Lung microvascular endothelial cell (primary cell): ENCODE results near the gene MARCHF9. TPM values are rescaled to one million over a fixed set of nuclear protein-coding genes. Genes with fewer than 3 reads are reported as not detected.
A peak's percentile ranks its signal among the peaks of the same experiment; 100 is the strongest.

ENCODE experiments used
- DNase-seq, 2 donors: peaks; one replicate each; pipeline versions ENCODE4 v3.0.0 to v3.0.0-alpha.2; 2010; ENCODE audit warnings: low read depth in 2 of 2
- total RNA-seq: library from RNA; depleted of rRNA; stranded (reverse); fragments of >200 nt; gene quantifications from 2 replicates; pipeline ENCODE4 v1.2.1, GENCODE V29; 2014

The MARCHF9 gene
- total RNA-seq, 1 donor from 2014 or later: 5.6 TPM

GRCh38 chr12:57753756-57754337, 1.1 kb upstream of the MARCHF9 start:
- DNase-seq: no peak

GRCh38 chr12:57755194-57755453, 221 bp downstream of the MARCHF9 start:
- DNase-seq: no peak

GRCh38 chr12:57755454-57756372, 810 bp downstream of the MARCHF9 start:
- no peak for DNase-seq

GRCh38 chr12:57756406-57757341, 1.8 kb downstream of the MARCHF9 start:
- peak; percentile 30 to 64 for DNase-seq

GRCh38 chr12:57757771-57758170, 2.9 kb downstream of the MARCHF9 start:
- DNase-seq: no peak

GRCh38 chr12:57758552-57759359, 3.9 kb downstream of the MARCHF9 start:
- no peak for DNase-seq

GRCh38 chr12:57759360-57759980, 4.6 kb downstream of the MARCHF9 start:
- peak; percentile 44 to 58 for DNase-seq

- no peak for DNase-seq
These were observed 5.6 kb downstream of the MARCHF9 start for GRCh38 chr12:57760347-57760982.

GRCh38 chr12:57761391-57761998, 6.6 kb downstream of the MARCHF9 start:
- no peak for DNase-seq

GRCh38 chr12:57762463-57762862, 7.6 kb downstream of the MARCHF9 start:
- DNase-seq: no peak

GRCh38 chr12:57763881-57764661, 9.2 kb downstream of the MARCHF9 start:
- no peak for DNase-seq

GRCh38 chr12:57764662-57765002, 9.7 kb downstream of the MARCHF9 start:
- no peak for DNase-seq

GRCh38 chr12:57765003-57765697, 10.2 kb downstream of the MARCHF9 start:
- peak in 1 of 2 donors; percentile 48 for DNase-seq

GRCh38 chr12:57765698-57766463, 11.0 kb downstream of the MARCHF9 start:
- no peak for DNase-seq

- no peak for DNase-seq
These were observed 11.8 kb downstream of the MARCHF9 start, which contains the start of gene CYP27B1 for GRCh38 chr12:57766464-57767304. TSS of gene CYP27B1 (minus strand) at chr12:57767078. CDS start at chr12:57767041, 37 bp downstream.

- no peak for DNase-seq
These were observed 12.4 kb downstream of the MARCHF9 start for GRCh38 chr12:57767305-57767698.

- DNase-seq: no peak
These were observed 13.0 kb downstream of the MARCHF9 start for GRCh38 chr12:57767876-57768275.
